HG02759 (cell line): ENCODE results near the gene COX4I2.
"Not testable (repeated sequence)": the region's sequence is repeated elsewhere in the genome, so short reads cannot be mapped to it uniquely, and the experiment has no call there.

Source experiments
- ATAC-seq: cut with Tn5 transposase; IDR thresholded peaks from one replicate; pipeline ENCODE4 v1.9.1; 2021; ENCODE audit warnings: mild to moderate bottlenecking, moderate library complexity; ENCODE audit not compliant: unreplicated experiment

COX4I2 gene

DNA sequence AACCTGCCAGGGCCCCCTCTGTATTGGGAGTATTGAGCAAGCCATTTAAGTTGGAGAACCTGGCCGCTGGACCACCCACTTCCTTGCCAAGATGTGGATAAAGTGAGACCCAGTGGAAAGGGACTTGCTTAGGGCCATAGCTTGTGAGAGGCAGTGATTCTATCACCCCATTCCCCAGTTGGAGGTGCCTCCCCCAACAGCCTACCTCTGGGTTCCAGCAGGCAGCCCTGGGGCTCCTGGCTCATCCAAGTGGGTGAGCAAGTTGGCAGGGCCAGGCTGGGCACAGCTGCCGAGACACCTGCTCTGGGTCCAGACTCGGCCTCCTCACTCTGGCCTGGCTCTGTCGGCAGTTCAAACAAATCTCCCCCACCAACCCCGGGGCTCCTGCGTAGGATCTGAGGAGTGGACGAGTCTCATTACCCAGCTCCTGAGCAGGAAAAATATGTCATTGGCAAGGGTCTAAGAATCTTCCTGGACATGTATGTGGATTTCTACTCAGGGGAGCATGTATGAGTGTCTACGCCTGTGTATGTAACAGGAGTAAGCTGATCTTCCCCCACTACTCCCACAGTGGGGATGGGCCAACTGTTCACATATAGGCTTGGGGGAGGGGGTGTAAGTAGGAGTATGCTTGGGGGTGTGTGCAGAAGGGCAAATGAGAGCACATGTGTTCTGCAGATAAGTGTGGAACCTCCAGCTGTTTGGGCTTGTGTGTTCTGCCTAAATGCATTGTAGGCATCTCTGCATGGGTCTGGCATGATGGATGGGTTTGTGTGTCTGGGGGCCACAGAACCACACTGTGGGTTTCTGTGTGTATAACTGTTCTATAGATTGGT, 30.7 kb upstream of the COX4I2 start:
- no peak for ATAC-seq

DNA sequence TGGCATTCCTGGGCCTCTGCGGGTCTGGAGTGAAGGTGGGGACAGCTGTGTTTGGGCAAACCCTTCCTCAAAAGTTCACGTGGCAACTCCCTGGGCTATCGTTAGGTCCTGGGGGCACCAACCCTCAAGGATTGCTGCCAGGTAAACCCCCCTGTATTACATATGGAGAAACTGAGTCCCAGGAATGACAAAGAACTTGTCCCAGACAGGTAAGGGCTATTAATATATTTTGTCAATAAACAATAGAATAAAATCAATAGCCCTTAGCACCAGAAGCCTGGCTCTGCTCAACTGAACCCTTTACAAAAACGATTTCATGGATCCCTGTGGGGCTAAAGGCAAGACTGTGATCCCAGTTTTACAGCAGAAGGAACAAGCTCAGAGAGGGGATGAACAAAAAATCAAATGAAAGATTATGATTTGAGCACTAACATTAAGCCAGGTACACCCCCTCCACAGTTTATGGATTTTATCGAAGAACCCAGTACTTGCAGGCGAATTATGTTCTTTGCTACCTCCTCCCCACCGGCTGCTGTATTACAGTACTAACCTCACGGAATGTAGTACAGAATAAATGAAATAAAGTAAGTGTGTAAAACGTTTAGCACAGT, 30.0 kb upstream of the COX4I2 start:
- ATAC-seq: no peak

DNA sequence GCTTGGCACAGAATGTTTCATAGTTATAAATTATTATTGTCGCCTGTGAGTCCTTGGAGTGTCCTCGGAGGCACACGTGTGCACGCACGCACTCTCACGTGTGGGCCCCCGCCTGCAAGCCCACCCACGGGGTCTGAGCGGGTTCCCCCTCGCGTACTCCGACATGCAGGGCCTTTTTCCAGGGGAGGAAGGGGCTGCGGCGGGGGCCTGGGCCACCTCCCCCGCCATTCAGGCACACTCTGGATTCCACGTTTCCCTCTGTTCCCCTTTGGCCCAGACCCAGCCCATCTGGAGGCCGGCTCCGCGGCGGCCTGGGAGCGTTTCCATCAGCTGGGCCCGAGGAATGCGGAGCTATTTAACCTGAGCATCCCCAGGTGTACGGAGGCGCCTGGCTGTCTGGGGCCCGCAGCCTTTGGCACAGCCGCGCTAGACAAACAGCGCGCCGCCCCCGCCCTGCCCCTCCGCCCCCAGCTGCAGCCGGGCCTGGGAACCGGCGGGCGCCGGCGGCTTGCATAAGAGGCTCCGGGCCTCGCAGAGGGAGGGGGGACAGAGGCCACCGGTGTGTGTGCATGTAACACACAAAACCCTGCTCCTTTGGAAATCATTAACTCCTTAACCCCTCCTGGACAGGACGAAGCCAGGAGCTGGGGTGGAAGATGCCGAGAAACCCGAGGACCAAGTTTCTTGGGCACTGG, 29.3 kb upstream of the COX4I2 start:
- ATAC-seq: no peak

DNA sequence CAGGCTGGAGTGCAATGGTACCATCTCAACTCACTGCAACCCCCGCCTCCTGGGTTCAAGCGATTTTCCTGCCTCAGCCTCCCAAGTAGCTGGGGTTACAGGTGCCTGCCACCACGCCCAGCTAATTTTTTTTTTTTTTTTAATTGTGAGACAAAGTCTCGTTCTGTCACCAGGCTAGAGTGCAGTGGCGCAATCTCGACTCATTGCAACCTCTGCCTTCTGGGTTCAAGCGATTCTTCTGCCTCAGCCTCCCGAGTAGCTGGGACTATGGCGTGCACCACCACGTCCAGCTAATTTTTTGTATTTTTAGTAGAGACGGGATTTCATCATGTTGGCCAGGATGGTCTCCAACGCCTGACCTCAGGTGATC, 25.5 kb upstream of the COX4I2 start:
- not testable (repeated sequence) for ATAC-seq

DNA sequence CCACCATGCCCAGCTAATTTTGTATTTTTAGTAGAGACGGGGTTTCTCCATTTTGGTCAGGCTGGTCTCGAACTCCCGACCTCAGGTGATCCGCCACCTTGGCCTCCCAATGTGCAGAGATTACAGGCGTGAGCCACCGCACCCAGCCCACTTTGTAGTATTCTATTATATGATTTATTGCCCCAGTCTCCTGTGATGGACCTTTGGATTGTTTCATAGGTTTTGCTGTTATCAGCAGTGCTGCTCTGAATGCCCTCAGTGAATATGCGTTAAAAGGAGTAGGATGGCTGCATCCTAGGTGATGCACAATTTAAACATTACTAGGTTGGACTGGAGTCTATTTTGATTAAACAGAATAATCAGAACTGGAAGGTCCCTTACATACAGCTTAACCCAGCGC, 22.3 kb upstream of the COX4I2 start:
- no peak for ATAC-seq

DNA sequence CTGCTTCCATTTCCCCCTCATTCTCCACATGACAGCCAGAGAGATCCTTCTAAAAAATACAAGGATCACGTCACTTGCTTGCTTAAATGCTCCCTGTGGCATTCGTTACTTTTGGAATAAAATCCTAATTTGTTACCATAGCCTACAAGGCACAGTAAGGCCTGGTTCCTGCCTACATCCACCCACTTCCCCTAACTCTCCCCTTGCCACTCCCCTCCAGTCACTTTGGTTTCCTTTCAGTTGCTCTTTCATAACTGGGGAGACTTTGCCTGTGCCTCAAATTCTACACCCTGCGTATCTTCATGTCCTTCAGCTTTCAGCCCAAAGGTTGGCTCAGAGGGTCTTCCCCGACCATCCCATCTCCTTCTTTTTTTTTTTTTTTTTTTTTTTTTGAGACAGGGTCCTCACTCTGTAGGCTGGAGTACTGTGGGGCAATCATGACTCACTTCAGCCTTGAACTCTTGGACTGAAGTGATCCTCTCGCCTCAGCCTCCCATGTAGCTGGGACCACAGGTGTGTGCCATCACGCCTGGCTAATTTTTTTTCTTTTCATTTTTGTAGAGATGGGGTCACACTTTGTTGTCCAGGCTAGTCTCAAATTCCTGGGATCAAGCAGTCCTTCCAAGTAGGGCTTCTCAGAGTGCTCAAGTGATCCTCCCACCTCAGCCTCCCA, 20.1 kb upstream of the COX4I2 start:
- ATAC-seq: no peak

DNA sequence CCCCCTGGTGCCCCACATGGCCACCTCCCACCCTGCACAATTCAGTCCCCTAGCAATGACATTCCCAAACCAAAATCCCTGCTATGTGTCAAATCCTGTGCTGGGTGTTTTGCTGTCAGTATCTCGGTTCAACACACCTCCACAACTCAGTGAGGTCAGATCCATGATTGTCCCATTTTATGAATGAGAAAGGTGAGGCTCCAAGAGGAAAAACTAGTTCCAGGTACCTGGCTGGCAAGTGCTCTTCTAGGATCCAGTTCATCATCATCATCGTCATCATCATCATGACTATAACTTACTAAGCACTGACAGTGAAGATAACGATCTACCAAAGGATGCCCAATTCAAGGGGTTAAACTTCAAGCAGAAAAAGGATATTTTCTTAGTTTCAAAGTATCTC, 17.5 kb upstream of the COX4I2 start:
- ATAC-seq: no peak

DNA sequence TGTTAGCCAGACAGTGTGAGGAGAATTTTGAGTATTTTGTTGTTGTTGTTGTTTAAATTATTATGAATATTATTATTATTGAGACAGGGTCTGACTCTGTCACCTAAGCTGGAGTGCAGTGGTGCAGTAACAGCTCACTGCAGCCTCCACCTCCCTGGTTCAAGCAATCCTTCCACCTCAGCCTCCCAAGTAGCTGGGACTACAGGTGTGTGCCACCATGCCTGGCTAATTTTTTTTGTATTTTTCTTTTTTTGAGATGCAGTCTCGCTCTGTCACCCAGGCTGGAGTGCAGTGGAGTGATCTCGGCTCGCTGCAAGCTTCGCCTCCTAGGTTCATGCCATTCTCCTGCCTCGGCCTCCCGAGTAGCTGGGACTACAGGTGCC, 14.6 kb upstream of the COX4I2 start:
- not testable (repeated sequence) for ATAC-seq

DNA sequence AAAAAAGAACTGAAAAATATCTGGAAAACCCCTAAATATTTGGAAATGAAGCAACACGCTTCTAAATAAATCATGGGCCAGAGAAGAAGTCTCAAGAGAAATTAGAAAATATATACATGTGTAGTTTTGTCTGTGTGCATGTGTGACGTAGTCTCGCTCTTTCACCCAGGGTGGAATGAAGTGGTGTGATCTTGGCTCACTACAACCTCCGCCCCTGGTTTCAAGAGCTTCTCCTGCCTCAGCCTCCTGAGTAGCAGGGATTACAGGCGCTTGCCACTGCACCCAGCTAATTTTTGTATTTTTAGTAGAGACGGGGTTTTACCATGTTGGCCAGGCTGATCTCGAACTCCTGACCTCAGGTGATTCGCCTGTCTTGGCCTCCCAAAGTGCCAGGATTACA, 11.2 kb upstream of the COX4I2 start:
- ATAC-seq: not testable (repeated sequence)

DNA sequence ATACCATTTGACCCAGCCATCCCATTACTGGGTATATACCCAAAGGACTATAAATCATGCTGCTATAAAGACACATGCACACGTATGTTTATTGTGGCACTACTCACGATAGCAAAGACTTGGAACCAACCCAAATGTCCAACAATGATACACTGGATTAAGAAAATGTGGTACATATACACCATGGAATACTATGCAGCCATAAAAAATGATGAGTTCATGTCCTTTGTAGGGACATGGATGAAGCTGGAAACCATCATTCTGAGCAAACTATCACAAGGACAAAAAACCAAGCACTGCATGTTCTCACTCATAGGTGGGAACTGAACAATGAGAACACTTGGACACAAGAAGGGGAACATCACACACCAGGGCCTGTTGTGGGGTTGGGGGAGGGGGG, 9.7 kb upstream of the COX4I2 start:
- not testable (repeated sequence) for ATAC-seq

DNA sequence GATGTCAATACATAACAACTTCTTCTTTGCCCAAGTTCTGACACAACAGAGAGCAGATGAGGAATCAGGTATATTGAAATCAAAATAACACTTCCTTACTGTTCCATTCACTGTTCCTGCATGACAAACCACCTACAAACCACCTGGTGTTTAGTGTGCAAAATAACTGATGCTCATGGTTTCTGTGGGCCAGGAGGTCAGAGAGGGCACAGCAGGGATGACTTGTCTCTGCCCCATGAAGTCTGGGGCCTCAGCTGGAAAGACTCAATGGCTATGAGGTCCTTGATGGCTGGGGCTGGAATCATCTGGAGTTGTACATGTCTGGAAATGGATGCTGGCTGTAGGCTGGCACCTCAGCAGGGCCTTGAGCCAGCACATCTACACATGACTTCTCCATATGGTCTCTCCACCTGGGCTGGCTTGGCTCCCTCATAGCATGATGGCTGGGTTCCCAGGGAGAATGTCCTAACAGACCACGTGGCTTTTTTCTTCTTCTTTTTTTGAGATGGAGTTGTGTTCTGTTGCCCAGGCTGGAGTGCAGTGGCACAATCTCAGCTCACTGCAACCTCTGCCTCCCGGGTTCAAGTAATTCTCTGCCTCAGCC, 7.4 kb upstream of the COX4I2 start:
- ATAC-seq: no peak

DNA sequence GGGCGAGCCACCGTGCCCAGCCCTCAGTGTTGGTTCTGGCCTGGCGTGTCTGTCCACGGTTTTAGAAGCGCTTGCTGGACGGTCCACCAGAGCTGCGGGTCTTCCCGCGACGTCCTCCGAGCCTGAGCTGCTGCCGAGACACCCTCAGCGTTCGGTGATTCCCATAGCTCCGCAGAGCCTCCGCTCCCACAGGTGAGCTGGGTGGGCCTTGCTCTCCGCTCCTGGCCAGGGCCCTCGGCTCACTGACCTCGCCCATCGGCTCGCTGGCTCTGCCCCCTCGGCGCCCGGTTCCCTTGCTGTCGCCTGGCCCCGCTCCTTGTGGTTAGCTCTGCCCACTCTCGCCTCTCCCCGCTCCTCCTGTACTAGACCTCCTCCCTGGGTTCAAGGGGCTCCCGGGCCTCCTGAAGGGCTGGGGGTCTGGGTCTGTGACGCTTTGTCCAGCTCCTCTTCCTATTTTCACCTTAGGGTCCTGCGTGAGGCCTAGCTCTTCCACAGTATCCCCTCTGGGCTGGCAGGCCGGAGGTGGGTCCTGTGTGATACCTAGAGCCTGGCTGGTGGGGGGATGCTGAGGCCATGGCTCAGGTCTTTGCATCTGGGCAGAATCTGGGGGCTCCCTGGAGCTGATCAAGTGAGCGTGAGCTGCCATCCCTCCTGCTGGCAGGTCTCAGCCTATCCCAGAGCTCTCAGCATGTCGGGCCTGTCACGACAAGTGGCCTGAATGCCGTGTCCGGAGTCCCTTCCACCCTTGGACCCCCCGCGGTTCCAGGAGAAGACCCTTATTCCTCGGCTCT, 5.0 kb upstream of the COX4I2 start:
- no peak for ATAC-seq

DNA sequence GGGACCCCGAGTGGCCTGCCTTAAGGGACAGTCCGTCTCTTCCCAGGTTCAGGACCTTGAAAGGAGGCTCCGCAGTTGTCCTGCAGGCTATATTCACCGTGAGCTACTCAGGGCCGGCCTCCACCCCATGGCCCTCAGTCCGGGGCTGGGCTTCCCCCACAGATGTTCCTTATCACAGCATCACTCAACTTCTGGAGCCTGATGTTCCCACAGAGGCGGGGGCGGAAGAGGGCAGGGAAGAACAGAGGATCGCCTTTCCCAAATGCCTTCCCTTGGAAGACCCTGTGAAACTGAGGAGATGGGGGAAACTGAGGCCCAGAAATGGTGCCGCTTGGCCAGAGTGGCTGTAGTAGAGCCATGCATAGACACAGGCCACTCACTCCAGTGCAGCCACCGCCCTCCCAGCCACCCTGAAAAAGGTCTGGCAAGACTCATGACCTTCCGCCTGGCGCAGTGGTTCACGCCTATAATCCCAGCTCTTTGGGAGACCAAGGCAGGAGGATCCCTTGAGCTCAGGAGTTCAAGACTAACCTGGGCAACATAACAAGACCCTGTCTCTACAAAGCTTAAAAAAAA, 4.3 kb upstream of the COX4I2 start:
- no peak for ATAC-seq

DNA sequence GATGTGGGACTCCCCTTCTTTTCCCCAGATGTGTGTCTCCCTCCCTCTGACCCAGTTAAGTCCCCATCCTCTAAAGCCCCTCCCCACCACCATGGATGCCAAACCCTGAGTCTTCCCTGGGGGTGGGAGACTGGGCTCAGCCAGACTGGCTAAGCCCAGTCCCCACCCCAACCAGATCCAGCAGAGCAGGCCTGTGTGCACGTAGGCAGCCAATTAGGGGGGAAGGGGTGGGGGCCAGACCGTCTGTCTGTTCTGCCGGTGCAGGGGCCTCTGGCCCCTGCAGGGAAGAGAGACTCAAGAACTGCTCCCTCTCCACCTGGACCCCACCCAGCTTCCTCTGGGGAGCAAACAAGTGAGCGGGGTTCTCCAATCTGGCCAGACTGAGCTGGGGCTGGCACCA, 605 bp downstream of the COX4I2 start:
- no peak for ATAC-seq

DNA sequence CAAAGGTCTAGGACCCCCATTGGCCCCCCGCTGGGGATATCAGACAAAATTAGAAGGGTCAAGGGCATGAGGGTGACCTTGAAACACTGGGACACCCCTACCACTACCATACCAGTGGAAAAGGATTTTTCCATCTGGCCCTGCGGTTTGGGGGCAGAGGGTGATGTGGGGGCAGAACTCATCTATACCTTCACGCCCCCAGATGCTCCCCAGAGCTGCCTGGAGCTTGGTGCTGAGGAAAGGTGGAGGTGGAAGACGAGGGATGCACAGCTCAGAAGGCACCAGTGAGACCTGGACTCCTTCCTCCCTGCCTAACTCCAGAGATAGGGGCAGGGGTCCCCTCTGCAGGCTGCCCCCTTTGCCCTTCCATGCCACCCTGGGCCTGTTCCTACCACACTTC, 1.1 kb downstream of the COX4I2 start:
- no peak for ATAC-seq

DNA sequence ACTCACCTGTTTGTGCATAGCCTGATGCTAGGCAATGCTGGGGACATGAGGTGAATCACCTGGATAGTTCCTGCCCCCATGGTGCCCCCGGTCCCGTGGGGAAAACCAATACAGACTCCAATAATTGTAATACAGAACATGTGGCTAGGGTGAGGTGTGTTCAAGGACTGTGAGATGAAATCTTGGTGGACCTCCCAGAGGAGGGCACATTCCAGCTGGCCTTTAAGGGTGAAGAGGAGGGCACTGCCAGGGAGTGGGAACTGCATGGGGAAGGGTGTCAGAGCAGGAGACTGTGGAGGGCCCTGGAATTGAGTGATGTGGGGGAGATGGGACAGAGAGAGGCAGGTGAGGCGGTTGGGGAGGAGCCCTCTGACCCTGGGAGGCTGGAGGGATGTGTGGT, 2.5 kb downstream of the COX4I2 start:
- no peak for ATAC-seq

DNA sequence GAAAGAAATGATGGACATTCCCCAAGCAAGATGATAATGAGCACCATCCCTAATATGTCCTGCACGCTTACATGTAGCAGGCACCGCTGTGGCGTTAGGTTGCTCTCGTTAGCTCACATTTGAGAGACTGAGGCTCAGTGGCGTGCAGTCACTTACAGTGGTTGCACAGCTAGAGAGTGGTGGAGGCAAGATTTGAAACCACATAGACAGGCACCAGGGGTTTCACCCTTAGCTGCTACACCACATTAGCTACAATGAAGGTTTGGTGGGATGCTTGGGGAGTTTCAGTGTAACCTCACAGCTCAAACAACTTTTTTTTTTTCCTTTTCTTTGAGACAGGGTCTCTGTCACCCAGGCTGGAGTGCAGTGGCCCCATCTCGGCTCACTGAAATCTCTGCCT, 3.7 kb downstream of the COX4I2 start:
- ATAC-seq: no peak

DNA sequence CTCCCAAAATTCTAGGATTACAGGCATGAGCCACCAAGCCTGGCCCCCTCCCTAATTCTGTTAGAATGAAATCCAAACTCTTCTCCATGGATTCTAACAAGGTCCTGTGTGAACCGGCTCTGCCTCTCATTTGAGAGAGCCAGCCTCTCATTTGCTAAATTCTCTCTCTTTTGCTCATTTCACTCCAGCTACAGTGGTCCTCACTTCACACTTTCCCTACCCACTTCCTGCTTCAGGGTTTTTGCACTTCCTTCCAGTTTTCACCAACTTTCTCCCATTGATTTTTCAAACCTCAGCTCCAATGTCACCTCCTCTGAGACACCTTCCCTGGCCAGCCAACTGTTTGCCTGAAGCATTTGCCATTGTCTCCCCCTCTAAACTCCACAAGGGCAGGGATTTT, 5.1 kb downstream of the COX4I2 start:
- ATAC-seq: no peak

DNA sequence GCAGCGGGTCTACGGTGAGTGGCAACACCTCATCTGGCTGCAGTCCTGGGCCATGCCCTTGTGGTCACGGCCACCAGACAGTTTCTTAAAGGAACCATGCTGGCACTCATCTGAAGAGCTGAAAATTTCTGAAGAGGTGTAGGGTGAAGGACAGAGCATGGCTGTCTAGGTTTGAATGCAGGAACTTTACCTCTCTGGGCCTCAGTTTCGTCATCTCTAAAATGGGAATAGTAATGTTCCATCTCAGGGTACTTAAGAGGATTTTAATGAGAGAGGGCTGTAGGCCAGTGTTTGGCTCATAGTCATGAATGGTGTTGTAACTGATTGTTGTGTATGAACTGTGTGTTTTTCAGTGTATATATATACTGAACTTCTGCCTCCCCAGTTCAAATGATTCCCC, 5.8 kb downstream of the COX4I2 start:
- no peak for ATAC-seq

DNA sequence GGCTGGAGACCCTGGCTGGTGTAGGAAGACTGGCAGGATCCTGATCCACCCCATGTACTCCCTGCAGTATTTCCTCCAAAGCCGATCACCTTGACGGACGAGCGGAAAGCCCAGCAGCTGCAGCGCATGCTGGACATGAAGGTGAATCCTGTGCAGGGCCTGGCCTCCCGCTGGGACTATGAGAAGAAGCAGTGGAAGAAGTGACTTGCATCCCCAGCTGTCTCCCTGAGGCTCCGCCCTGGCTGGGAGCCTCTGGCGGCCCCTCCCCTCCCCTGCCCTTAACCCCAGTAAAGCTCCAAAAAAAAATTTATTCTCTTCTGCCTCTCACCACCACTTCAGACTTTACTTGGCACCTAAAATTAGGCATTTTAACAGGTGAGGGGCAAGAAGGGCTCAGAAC, 7.0 kb downstream of the COX4I2 start:
- ATAC-seq: no peak
